Body of pancreas (tissue), 4 donors: ENCODE data around the gene IMPG2.

Experiments used
- CTCF ChIP-seq, 7 experiments: fragments of 450-650 bp in 4 of 7; fragments of 200-600 bp in 3 of 7; sonication (generic) in 3 of 7; IDR thresholded peaks; one replicate each; pipeline ENCODE4 v1.5.1; 2016 to 2019; ENCODE audit warnings: antibody characterized with exemption in 7 of 7
- POLR2A ChIP-seq, 3 donors: fragments of 450-650 bp; IDR thresholded peaks; one replicate each; pipeline ENCODE4 v1.6.1; 2016; ENCODE audit warnings: antibody characterized with exemption in 3 of 3, mild to moderate bottlenecking in 2 of 3

GRCh38 chr3:101217472-101218245 lies 102.7 kb downstream of the IMPG2 start:
- TF ChIP-seq CTCF (IDR thresholded peaks at IDR 0.05) (no peak), POLR2A (IDR thresholded peaks at IDR 0.05) (no peak)
